Neural progenitor cell (in vitro differentiated cells): ENCODE measurements around the gene EEF1G. TPM values are rescaled to one million over a fixed set of nuclear protein-coding genes. Genes with fewer than 3 reads are reported as not detected.
A peak's percentile ranks its signal among the peaks of the same experiment; 100 is the strongest.

ENCODE experiments used
- DNase-seq: peaks from one replicate; pipeline ENCODE4 v3.0.0-alpha.2; 2016; ENCODE audit warnings: low spot score
- H2AFZ ChIP-seq: fragments of 200-600 bp; sonication (generic); replicated peaks from 2 replicates; pipeline ENCODE4 v1.6.1; 2016; ENCODE audit warnings: antibody characterized with exemption
- H3F3A ChIP-seq: fragments of 200-600 bp; sonication (generic); 2 replicates; pipeline ENCODE4 v1.6.1; 2016; ENCODE audit warnings: antibody characterized with exemption, low read depth
- H3K27ac ChIP-seq: fragments of 200-600 bp; sonication (generic); 2 replicates; pipeline ENCODE4 v1.5.1; 2016; ENCODE audit warnings: mild to moderate bottlenecking
- H3K27me3 ChIP-seq: fragments of 200-600 bp; sonication (generic); 2 replicates; pipeline ENCODE4 v1.6.1; 2016; ENCODE audit warnings: mild to moderate bottlenecking, moderate library complexity
- H3K36me3 ChIP-seq: fragments of 200-600 bp; sonication (generic); 2 replicates; pipeline ENCODE4 v1.5.1; 2016
- H3K4me1 ChIP-seq: fragments of 200-600 bp; sonication (generic); 2 replicates; pipeline ENCODE4 v1.6.1; 2016; ENCODE audit warnings: mixed run types
- H3K4me2 ChIP-seq: fragments of 200-600 bp; sonication (generic); 2 replicates; pipeline ENCODE4 v1.6.1; 2016
- H3K4me3 ChIP-seq: fragments of 200-600 bp; sonication (generic); 2 replicates; pipeline ENCODE4 v1.5.1; 2016
- H3K79me2 ChIP-seq: fragments of 200-600 bp; sonication (generic); 2 replicates; pipeline ENCODE4 v1.6.1; 2016; ENCODE audit warnings: low read depth
- H3K9ac ChIP-seq: fragments of 200-600 bp; sonication (generic); 2 replicates; pipeline ENCODE4 v1.6.1; 2016
- H3K9me3 ChIP-seq: fragments of 200-600 bp; sonication (generic); 2 replicates; pipeline ENCODE4 v1.5.1; 2016; ENCODE audit warnings: low read depth
- H4K20me1 ChIP-seq: fragments of 200-600 bp; sonication (generic); 2 replicates; pipeline ENCODE4 v1.6.1; 2016; ENCODE audit warnings: low read depth
- H3K27ac Mint-ChIP-seq: 3 replicates; pipeline ENCODE4 v1.8.0; 2021; ENCODE audit warnings: mixed read lengths
- H3K27me3 Mint-ChIP-seq: 2 replicates; pipeline ENCODE4 v1.8.0; 2022; ENCODE audit warnings: low read depth, mild to moderate bottlenecking, inconsistent platforms, moderate library complexity, mixed read lengths; ENCODE audit not compliant: insufficient read depth
- H3K36me3 Mint-ChIP-seq: 3 replicates; pipeline ENCODE4 v1.8.0; 2021; ENCODE audit warnings: mixed read lengths
- H3K4me1 Mint-ChIP-seq: 3 replicates; pipeline ENCODE4 v1.8.0; 2021; ENCODE audit warnings: mixed read lengths
- H3K4me3 Mint-ChIP-seq: 3 replicates; pipeline ENCODE4 v1.8.0; 2021; ENCODE audit warnings: mild to moderate bottlenecking, moderate library complexity, mixed read lengths
- H3K9me3 Mint-ChIP-seq: 3 replicates; pipeline ENCODE4 v1.8.0; 2020; ENCODE audit warnings: mixed read lengths
- CTCF ChIP-seq: fragments of 200-600 bp; sonication (generic); IDR thresholded peaks from 2 replicates; pipeline ENCODE4 v1.5.1; 2017; ENCODE audit warnings: antibody characterized with exemption, mild to moderate bottlenecking
- EZH2 ChIP-seq: fragments of 200-600 bp; sonication (generic); IDR thresholded peaks from 2 replicates; pipeline ENCODE4 v1.6.1; 2017; ENCODE audit warnings: antibody characterized with exemption, mild to moderate bottlenecking, moderate library complexity
- EZH2phosphoT487 ChIP-seq: fragments of 200-600 bp; sonication (generic); IDR thresholded peaks from 2 replicates; pipeline ENCODE4 v1.6.1; 2017; ENCODE audit warnings: antibody characterized with exemption
- total RNA-seq: library from RNA; depleted of rRNA; stranded (reverse); fragments of >200 nt; gene quantifications from 2 replicates; pipeline ENCODE4 v1.2.3, GENCODE V29; 2015; ENCODE audit warnings: low replicate concordance

EEF1G gene
- total RNA-seq: 2,358 and 3,183 TPM in 2 replicates

- Histone ChIP-seq H3K79me2 (peaks cover 49% of the 10 kb centered on the region), H3K4me1 (peaks cover 23% of the 10 kb centered on the region), H3K36me3 (peaks cover 9% of the 10 kb centered on the region), H3K9ac (peak within 1 kb of the TSS; percentile 98), H3K4me3 (peak within 1 kb of the TSS; percentile 100), H3F3A (peaks cover 41% of the 10 kb centered on the region), H3K4me2 (peak within 1 kb of the TSS; percentile 95), H2AFZ (peak within 1 kb of the TSS; percentile 88), H3K9me3 (no peaks in the 10 kb centered on the region), H4K20me1 (peaks cover 50% of the 10 kb centered on the region), H3K27me3 (no peaks in the 10 kb centered on the region), H3K27ac (peak within 1 kb of the TSS; percentile 87)
- peaks cover 37% of the 10 kb centered on the region for H3K36me3 Mint-ChIP-seq
- peaks cover 15% of the 10 kb centered on the region for H3K27me3 Mint-ChIP-seq
- TF ChIP-seq CTCF (no peak), EZH2phosphoT487 (no peak)
- peaks cover 38% of the 10 kb centered on the region for H3K4me1 Mint-ChIP-seq
- DNase-seq: peak; percentile 100
- peak within 1 kb of the TSS; percentile 99 for H3K4me3 Mint-ChIP-seq
- H3K9me3 Mint-ChIP-seq: no peaks in the 10 kb centered on the region
- peak within 1 kb of the TSS; percentile 91 for H3K27ac Mint-ChIP-seq
Observed at GRCh38 chr11:62573592-62574362, at the start of gene EEF1G. EEF1G (minus strand) TSS chr11:62573891; CDS start chr11:62573842, 49 bp downstream.

- peaks cover 6% of the 10 kb centered on the region for H3K27me3 Mint-ChIP-seq
- Histone ChIP-seq H3K36me3 (no peaks in the 10 kb centered on the region), H4K20me1 (no peaks in the 10 kb centered on the region), H3K4me1 (peaks cover 5% of the 10 kb centered on the region), H2AFZ (no peak overlapping the region), H3K4me2 (peak overlapping the region; percentile 88), H3K9ac (no peak overlapping the region), H3K27ac (peak overlapping the region; percentile 3), H3K4me3 (peak overlapping the region; percentile 76), H3K9me3 (no peaks in the 10 kb centered on the region), H3K27me3 (no peaks in the 10 kb centered on the region), H3F3A (peaks cover 52% of the 10 kb centered on the region), H3K79me2 (peaks cover 19% of the 10 kb centered on the region)
- H3K4me3 Mint-ChIP-seq: peak overlapping the region; percentile 78
- no peak for TF ChIP-seq EZH2phosphoT487
- no peak for TF ChIP-seq EZH2
- TF ChIP-seq CTCF: no peak
- peak overlapping the region; percentile 0 for H3K27ac Mint-ChIP-seq
- peaks cover 20% of the 10 kb centered on the region for H3K36me3 Mint-ChIP-seq
- no peaks in the 10 kb centered on the region for H3K9me3 Mint-ChIP-seq
- DNase-seq: peak; percentile 28
- peaks cover 18% of the 10 kb centered on the region for H3K4me1 Mint-ChIP-seq
Observed at GRCh38 chr11:62622476-62623089, 48.9 kb upstream of the EEF1G start.

- Mint-ChIP-seq H3K4me1 (peaks cover 18% of the 10 kb centered on the region), H3K9me3 (no peaks in the 10 kb centered on the region), H3K27me3 (peaks cover 6% of the 10 kb centered on the region), H3K27ac (peak within 1 kb of the TSS; percentile 34), H3K4me3 (peak within 1 kb of the TSS; percentile 92), H3K36me3 (peaks cover 16% of the 10 kb centered on the region)
- DNase-seq: peak; percentile 99
- Histone ChIP-seq H3K9me3 (no peaks in the 10 kb centered on the region), H3K4me3 (peak within 1 kb of the TSS; percentile 76), H3K27ac (peak within 1 kb of the TSS; percentile 17), H2AFZ (peak within 1 kb of the TSS; percentile 12), H4K20me1 (no peaks in the 10 kb centered on the region), H3K4me2 (peak within 1 kb of the TSS; percentile 88), H3K27me3 (no peaks in the 10 kb centered on the region), H3K79me2 (peaks cover 19% of the 10 kb centered on the region), H3K4me1 (peaks cover 5% of the 10 kb centered on the region), H3K9ac (peak within 1 kb of the TSS; percentile 67), H3F3A (peaks cover 52% of the 10 kb centered on the region), H3K36me3 (no peaks in the 10 kb centered on the region)
- peak; percentile 15 for TF ChIP-seq CTCF
- TF ChIP-seq EZH2: no peak
- no peak for TF ChIP-seq EZH2phosphoT487
Observed at GRCh38 chr11:62621567-62622470, 48.1 kb upstream of the EEF1G start, which contains the start of gene B3GAT3. B3GAT3 (minus strand) TSS chr11:62621986; CDS start chr11:62621947, 39 bp downstream.
